Fibroblast of lung (primary cell): ENCODE data around the gene LRRC57.

ENCODE experiments used
- CTCF ChIP-seq, 2 donors: IDR thresholded peaks in 1 of 2; conservative IDR thresholded peaks in 1 of 2; 1 replicate in 1 of 2; 2 replicates in 1 of 2; pipeline ENCODE4 v1.5.1; 2011 to 2012; ENCODE audit warnings: low read length in 2 of 2, control low read depth in 1 of 2, inconsistent platforms in 1 of 2, low read depth in 1 of 2, mild to moderate bottlenecking in 1 of 2
- EZH2 ChIP-seq: IDR thresholded peaks from 2 replicates; pipeline ENCODE4 v1.5.1; 2012; ENCODE audit warnings: low read length, control low read depth, mild to moderate bottlenecking; ENCODE audit errors: missing control alignments

- TF ChIP-seq CTCF (conservative IDR thresholded peaks at IDR 0.05 in 1 of 2, IDR thresholded peaks at IDR 0.05 in 1 of 2; ENCODE audit: low read depth in 1 of 2, low read length in 2 of 2) (no peak), EZH2 (no peak)
Observed at GRCh38 chr15:42549741-42550392, 1.3 kb upstream of the LRRC57 start.
